Testis (tissue), 5 donors: ENCODE measurements around the gene SERF1B. TPM values are rescaled to one million over a fixed set of nuclear protein-coding genes. Genes with fewer than 3 reads are reported as not detected.
"Not testable (repeated sequence)": the region's sequence is repeated elsewhere in the genome, so short reads cannot be mapped to it uniquely, and the experiment has no call there.

Experiments used
- DNase-seq: peaks from one replicate; pipeline ENCODE4 v3.0.0-alpha.2; 2019
- H3K27ac ChIP-seq, 2 donors: fragments of 200-600 bp; sonication (generic); one replicate each; pipeline ENCODE4 v1.5.1; 2019
- H3K27me3 ChIP-seq: fragments of 200-600 bp; sonication (generic); one replicate; pipeline ENCODE4 v1.5.1; 2019
- H3K36me3 ChIP-seq: fragments of 200-600 bp; sonication (generic); one replicate; pipeline ENCODE4 v1.5.1; 2017; ENCODE audit warnings: low read depth; ENCODE audit errors: missing control alignments
- H3K4me1 ChIP-seq: fragments of 200-600 bp; sonication (generic); one replicate; pipeline ENCODE4 v1.5.1; 2019
- H3K4me3 ChIP-seq, 2 donors: fragments of 200-600 bp; sonication (generic); one replicate each; pipeline ENCODE4 v1.5.1; 2017 to 2019
- H3K9me3 ChIP-seq: fragments of 200-600 bp; sonication (generic); one replicate; pipeline ENCODE4 v1.5.1; 2017
- WGBS, 2 donors: methylation state at CpG; one replicate each; pipeline ENCODE4 v1.1.5; 2018; 5-methylcytosine and 5-hydroxymethylcytosine counted together
- intact Hi-C: fragments of 100-400 bp; cut with DNase I; formaldehyde crosslinking; loops from one replicate; pipeline ENCODE4 v1.15.1; 2023; ENCODE audit warnings: low total_unique reads
- long read RNA-seq, 2 donors: transcript quantifications; one replicate each; lab custom pipeline, GENCODE V29; 2026
- polyA plus RNA-seq: library from polyadenylated mRNA; stranded (reverse); fragments of 350-450 nt; fragmentation: Illumina TruSeq; extraction: RNeasy Lipid Tissue Mini Kit (QIAGEN cat#74804); gene quantifications from one replicate; pipeline ENCODE4 v1.2.3, GENCODE V29; 2014; ENCODE audit warnings: low read depth, low replicate concordance; ENCODE audit not compliant: insufficient read depth
- total RNA-seq, 2 donors: library from RNA; depleted of rRNA; stranded (reverse); fragments of >200 nt; gene quantifications; one replicate each; pipeline ENCODE4 v1.2.3, GENCODE V29; 2016

The SERF1B gene
- 10 to 100 TPM; 90.7 to 99.2 TPM for total RNA-seq
- polyA plus RNA-seq, result 299 TPM
- long read RNA-seq, donor 1, transcript SERF1B-202 (3 exons, 703 nt), result major isoform, 21 of 51 reads
- long read RNA-seq, donor 1, transcript SERF1B-207 (3 exons, 433 nt), result minor isoform, 7 of 51 reads
- long read RNA-seq, donor 1, partial matches to known transcripts, result 19 of 51 reads
- long read RNA-seq, donor 1, other reads (novel, unspliced or antisense), result 0 of 51 reads
- long read RNA-seq, donor 2, transcript SERF1B-202 (3 exons, 703 nt), result major isoform, 21 of 26 reads
- long read RNA-seq, donor 2, partial matches to known transcripts, result 0 of 26 reads
- long read RNA-seq, donor 2, other reads (novel, unspliced or antisense), result 0 of 26 reads

DNA sequence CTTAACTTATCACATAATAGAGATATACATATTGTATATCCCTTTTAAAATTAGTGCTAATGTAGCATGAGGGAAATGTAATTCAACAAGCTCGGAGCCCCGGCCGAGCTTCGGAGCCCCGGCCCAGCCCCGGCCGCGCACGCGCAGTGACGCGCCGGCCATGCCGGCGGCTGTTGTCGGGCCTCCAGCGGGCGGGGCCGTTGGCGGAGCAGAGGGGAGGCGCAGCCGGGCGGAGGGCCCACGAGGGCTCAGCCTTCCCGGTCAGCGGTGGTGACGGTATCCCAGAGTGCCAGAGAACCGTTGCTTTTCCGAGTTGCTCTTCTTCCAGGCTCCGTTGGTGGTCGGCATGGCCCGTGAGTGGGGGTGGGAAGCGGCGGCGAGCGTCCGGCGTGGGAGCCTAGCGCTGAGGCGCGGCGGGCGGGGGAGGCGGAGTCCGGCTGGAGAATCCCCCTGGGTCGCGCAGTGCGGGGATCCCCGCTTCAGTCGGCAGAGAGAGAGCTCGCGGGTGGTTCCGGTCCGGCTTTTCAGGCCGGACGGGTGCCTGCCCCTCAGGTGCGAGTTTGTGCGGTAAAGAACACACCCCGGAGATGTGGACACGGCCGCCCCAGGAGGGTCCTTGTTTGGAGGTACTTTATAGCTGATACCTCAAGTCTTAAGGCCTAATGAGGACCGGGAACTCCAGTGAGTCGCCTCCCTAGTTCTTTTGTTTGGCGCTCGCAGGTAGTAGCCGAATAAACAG, at the start of gene SERF1B:
TSS of gene SERF1B (plus strand) at position 146 of the 739 bp plus-strand sequence. CDS start at position 347, 201 bp downstream.
- DNase-seq, H3K9me3 ChIP-seq, H3K27me3 ChIP-seq, intact Hi-C loops, H3K36me3 ChIP-seq, H3K27ac ChIP-seq, H3K4me1 ChIP-seq, H3K4me3 ChIP-seq: not testable (repeated sequence)
- WGBS, 2 donors, result no CpG with 5 or more reads among the region's 66 CpGs

DNA sequence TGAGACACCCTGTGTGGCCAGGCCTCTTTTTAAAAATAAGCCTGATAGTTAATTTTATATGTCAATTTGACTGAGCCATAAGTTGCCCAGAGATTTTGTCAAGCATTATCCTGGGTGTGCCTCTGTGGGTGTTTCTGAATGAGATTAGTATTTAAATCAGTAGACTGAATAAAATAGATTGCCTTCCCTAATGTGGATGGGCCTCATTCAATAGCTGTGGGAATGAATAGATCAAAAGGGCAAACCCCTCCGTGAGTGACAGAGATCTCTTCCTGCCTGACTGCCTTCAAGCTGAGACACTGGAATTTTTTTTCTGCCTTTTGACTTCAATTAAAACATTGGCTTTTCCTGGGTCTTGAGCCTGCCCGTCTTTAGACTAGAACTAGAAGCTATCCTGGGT, 33.3 kb upstream of the SERF1B start:
- H3K36me3 ChIP-seq, DNase-seq, H3K27me3 ChIP-seq, H3K4me3 ChIP-seq, H3K27ac ChIP-seq, H3K9me3 ChIP-seq, intact Hi-C loops, H3K4me1 ChIP-seq: not testable (repeated sequence)
- no CpG with 5 or more reads among the region's 2 CpGs for WGBS, 2 donors

DNA sequence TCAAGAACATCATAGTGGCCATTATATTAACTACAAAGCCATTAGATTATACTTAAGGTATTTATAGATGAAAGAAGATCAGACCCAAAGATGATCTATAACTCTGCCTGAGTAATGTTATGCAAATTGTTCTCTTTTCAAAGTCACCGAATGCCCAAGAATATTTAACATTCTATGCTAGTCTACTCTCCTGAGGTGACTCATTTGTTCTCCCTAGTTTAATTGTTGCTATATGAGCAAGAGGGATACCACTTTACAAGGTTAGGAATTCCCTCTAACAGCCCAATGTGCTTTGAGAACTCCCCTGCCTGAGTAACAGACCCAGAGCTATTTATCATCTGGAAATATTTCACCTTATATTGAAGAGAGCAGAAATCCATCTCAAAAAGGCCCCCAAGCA, 29.5 kb upstream of the SERF1B start:
- H3K36me3 ChIP-seq, H3K4me1 ChIP-seq, H3K27ac ChIP-seq, H3K27me3 ChIP-seq, H3K4me3 ChIP-seq, DNase-seq, H3K9me3 ChIP-seq, intact Hi-C loops: not testable (repeated sequence)
- WGBS, 2 donors, result no CpG with 5 or more reads among the region's 1 CpG

DNA sequence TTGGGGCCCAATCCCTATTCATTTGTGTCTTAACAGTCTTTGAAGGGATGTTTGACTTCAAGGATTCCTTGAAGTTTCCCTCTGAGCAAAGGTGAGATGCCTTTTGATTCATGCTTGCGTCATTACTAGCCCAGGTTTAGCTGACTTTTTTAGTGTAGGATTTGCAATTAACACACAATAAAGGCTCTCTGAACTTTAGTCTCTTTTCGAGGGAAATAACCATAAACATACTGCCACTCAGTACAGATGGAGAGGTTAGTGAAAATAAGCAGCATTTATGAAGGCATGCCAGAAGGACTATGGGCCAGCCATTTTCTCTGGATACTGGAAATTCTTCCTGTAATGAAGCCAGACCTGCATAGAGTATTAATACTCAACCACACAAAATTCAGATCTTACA, 4.4 kb upstream of the SERF1B start:
- H3K9me3 ChIP-seq, intact Hi-C loops, H3K27me3 ChIP-seq, H3K36me3 ChIP-seq, H3K4me1 ChIP-seq, H3K27ac ChIP-seq, H3K4me3 ChIP-seq, DNase-seq: not testable (repeated sequence)
- no CpG with 5 or more reads among the region's 2 CpGs for WGBS, 2 donors

DNA sequence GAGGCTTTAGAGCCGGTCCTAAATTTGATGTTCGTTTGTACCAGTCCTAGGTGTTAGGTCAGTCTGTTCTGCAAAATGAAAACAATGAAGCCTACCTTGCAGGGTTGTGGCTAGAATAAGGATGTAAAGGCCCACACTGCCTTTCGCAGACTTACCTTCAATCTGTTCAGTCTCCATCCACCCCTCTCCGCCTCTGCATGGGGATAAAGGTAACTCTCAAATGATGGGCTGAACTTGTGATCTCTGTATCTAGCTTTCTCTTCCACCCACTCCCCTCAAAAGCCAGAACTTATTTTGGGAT, 744 bp downstream of the SERF1B start:
- H3K4me3 ChIP-seq, H3K27me3 ChIP-seq, H3K4me1 ChIP-seq, H3K27ac ChIP-seq, DNase-seq, H3K36me3 ChIP-seq, H3K9me3 ChIP-seq, intact Hi-C loops: not testable (repeated sequence)
- WGBS, 2 donors, result no CpG with 5 or more reads among the region's 4 CpGs

DNA sequence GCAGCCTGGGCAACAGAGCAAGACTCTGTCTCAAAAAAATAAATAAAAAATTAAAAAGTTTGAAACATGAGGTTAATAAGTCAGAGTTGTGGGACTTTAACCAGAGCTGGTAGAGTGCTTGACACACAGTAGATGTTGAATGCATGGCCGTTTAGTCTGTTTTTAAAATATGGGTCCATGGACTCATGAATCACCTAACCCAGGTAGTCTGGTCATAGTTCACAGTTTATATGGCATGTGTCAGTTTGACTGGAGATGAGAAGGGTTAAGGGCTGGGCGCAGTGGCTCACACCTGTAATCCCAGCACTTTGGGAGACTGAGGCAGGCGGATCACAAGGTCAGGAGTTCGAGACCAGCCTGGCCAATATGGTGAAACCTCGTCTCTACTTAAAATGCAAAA, 6.2 kb downstream of the SERF1B start:
- intact Hi-C loops, H3K36me3 ChIP-seq, H3K27ac ChIP-seq, H3K9me3 ChIP-seq, H3K4me1 ChIP-seq, H3K27me3 ChIP-seq, DNase-seq, H3K4me3 ChIP-seq: not testable (repeated sequence)
- no CpG with 5 or more reads among the region's 5 CpGs for WGBS, 2 donors

DNA sequence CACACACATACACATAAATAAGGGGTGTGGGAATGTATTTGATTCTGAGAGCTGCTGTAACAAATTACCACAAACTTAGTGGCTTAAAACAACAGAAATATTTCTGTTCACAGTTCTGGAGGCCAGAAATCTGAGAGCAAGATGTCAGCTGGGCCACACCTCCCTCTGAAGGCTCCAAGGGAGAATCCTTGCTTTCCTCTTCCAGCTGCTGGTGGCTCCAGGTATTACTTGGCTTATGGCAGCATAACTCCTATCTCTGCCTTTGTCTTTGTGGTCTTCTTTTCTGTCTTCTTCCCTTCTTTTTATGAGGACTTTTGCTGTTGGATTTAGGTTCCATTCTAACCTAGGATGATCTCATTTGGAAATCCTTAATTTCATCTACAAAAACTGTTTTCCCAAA, 16.4 kb downstream of the SERF1B start:
- H3K4me3 ChIP-seq, H3K4me1 ChIP-seq, DNase-seq, intact Hi-C loops, H3K27me3 ChIP-seq, H3K9me3 ChIP-seq, H3K36me3 ChIP-seq, H3K27ac ChIP-seq: not testable (repeated sequence)

DNA sequence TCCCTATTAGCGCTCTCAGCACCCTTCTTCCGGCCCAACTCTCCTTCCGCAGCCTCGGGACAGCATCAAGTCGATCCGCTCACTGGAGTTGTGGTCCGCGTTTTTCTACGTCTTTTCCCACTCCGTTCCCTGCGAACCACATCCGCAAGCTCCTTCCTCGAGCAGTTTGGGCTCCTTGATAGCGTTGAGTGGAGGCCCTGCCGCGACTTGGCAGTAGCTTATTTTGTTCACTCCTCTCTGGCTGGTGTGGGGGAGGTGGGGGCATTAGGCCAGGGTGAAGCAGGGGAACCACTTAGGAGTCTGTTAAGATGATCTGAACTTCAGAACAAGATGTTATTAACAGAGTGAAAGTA, 24.7 kb downstream of the SERF1B start:
- H3K27me3 ChIP-seq, H3K4me1 ChIP-seq, intact Hi-C loops, DNase-seq, H3K27ac ChIP-seq, H3K4me3 ChIP-seq, H3K36me3 ChIP-seq, H3K9me3 ChIP-seq: not testable (repeated sequence)
- WGBS, 2 donors, result no CpG with 5 or more reads among the region's 16 CpGs

DNA sequence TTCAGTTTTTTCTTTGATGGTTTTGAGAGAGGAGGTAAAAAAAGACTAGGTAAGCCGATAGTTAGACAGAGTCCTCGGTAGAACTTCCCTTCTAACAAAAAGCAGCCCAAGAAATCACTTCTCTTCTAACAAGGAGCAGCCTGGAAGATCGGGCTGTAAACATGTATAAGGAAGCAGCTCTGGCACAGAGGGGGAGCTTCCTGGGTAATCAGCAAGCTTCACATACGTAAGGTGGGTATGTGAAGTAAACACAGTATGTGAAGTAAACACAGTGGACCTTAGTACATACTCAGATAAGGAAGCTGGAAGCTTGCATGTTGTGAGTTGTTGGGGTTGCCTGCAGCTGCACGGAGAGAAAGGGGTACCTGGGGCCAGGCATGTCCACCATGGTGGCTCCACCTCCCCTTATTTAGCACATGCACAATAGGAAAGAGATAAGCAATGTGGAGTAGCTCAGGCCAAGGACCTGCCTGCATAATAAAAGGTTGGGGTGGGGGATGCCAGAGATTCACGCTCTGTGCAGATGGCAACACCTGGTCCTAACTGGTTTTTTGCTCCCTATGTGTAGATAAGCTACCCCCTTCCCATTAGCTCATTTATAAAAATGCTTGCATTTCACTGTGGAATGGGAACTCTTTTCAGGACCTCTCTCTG, 31.4 kb downstream of the SERF1B start:
- H3K4me1 ChIP-seq, H3K27me3 ChIP-seq, DNase-seq, H3K36me3 ChIP-seq, intact Hi-C loops, H3K4me3 ChIP-seq, H3K9me3 ChIP-seq, H3K27ac ChIP-seq: not testable (repeated sequence)
- no CpG with 5 or more reads among the region's 6 CpGs for WGBS, 2 donors

DNA sequence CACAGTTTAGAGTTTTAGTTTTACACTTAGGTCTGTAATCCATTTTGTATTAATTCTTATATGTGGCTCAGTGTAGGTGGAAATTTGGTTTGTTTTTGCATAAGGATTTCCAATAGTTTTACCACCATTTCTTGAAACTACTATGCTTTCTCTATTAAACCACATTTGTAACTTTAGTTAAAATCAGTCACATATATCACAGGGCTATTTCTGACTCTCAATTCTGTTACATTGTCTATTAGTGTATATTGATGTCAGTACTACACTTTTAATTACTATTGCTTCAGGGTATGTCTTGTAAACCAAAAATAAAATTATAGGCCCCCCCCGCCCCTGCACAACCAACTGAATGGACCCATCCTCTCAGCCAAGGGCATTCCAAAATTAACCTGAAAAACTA, 32.1 kb downstream of the SERF1B start:
- H3K36me3 ChIP-seq, H3K4me1 ChIP-seq, H3K27me3 ChIP-seq, DNase-seq, intact Hi-C loops, H3K4me3 ChIP-seq, H3K9me3 ChIP-seq, H3K27ac ChIP-seq: not testable (repeated sequence)
- WGBS, 2 donors, result no CpG with 5 or more reads among the region's 1 CpG

DNA sequence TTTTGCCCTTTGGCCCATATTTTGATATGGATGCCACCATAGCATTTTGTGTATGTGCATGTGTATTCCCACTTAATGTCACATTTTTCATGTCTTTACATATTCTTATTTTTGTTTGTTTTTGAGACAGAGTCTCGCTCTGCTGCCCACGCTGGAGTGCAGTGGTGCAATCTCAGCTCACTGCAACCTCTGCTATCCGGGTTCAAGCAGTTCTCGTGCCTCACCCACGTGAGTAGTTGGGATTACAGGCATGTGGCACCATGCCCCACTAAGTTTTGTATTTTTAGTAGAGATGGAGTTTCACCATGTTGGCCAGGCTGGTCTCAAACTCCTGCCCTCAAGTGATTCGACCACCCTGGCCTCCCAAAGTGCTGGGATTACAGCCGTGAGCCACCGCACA, 52.6 kb downstream of the SERF1B start:
- intact Hi-C loops, H3K4me3 ChIP-seq, H3K9me3 ChIP-seq, DNase-seq, H3K27ac ChIP-seq, H3K4me1 ChIP-seq, H3K27me3 ChIP-seq, H3K36me3 ChIP-seq: not testable (repeated sequence)
- WGBS, 2 donors, result 82 to 97% methylated on average over 5 of the region's 8 CpGs

DNA sequence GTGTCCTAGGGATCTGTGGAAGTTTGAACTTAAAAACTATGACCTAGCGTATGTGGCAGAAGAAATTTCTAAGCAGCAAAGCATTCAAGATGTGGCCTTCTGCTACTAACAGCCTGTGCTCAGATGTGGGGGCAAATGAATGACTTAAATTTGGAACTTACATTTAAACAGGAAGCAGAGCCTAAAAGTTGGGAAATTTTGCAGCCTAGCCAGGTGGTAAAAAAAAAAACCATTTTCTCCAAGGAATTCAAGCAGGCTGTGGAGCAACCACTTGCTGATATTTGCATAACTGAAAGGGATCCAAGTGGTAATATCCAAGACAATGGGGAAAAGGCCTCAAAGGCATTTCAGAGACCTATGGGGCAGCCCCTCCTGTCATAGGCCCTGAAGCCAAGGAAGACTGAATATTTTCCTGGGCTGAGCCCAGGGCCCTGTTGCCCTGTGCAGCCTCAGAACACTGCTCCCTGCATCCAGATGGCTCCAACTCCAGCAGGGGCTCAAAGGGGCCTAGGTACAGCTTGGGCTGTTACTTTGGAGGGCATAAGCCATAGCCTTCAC, 63.9 kb downstream of the SERF1B start:
- H3K9me3 ChIP-seq, H3K36me3 ChIP-seq, H3K27ac ChIP-seq, H3K27me3 ChIP-seq, intact Hi-C loops, DNase-seq, H3K4me1 ChIP-seq, H3K4me3 ChIP-seq: not testable (repeated sequence)
- no CpG with 5 or more reads among the region's 1 CpG for WGBS, 2 donors
